Activated T-cell treated with anti-CD3 and anti-CD28 coated beads, Interleukin-2, amount 50 U/mL, for 24 hours (primary cell): ENCODE data around the gene STARD10.
"Not testable (repeated sequence)": the region's sequence is repeated elsewhere in the genome, so short reads cannot be mapped to it uniquely, and the experiment has no call there.

Experiments
- DNase-seq: peaks from one replicate; pipeline ENCODE4 v3.0.0-alpha.2; 2020
- H3K27ac Mint-ChIP-seq: 2 replicates; pipeline ENCODE4 v1.8.0; 2020; ENCODE audit warnings: mild to moderate bottlenecking, mixed read lengths
- H3K27me3 Mint-ChIP-seq: 2 replicates; pipeline ENCODE4 v1.8.0; 2020; ENCODE audit warnings: mixed read lengths
- H3K36me3 Mint-ChIP-seq: 2 replicates; pipeline ENCODE4 v1.8.0; 2020; ENCODE audit warnings: low read depth, mixed read lengths
- H3K4me1 Mint-ChIP-seq: 2 replicates; pipeline ENCODE4 v1.8.0; 2020; ENCODE audit warnings: low read depth, mixed read lengths
- H3K4me3 Mint-ChIP-seq: 2 replicates; pipeline ENCODE4 v1.8.0; 2020; ENCODE audit warnings: mild to moderate bottlenecking, moderate library complexity, mixed read lengths
- H3K9me3 Mint-ChIP-seq: 2 replicates; pipeline ENCODE4 v1.8.0; 2020; ENCODE audit warnings: mixed read lengths

Gene STARD10

DNA sequence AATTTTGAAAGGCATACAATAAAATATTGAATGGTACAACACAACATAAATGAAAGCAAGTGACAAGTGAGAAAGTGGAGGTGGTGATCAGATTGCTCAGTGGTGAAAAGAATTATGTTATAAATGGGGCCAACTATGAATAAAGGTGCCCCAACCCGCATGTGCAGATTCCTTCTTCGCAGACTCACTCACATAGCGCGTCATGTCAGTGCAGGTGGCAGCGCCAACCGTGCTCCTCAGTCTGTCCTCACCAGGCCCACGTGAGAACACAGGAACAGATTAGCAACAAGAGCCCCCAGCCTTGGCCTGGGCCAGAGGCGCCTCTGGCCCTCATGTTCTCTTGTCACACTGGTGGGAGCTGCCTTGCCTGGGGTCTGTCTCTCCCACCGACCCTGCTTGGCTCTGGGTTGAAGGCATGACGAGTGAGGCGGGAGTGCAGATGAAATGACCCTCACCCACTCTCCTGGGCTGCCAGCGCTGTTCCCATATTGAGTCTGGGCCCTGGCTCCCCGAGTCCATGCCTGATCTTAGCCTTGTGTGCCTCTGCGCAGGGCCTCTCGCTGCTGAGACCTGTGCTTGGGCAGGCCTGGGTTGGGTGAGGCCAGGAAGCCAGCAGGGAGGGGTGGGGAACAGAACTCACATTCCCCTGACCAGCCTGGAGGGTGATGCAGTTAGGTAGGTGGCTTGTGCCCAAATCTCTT, 26.7 kb upstream of the STARD10 start:
- H3K4me3 Mint-ChIP-seq, result peak overlapping the region; percentile 8
- no peaks in the 10 kb centered on the region for H3K27me3 Mint-ChIP-seq
- no peak for DNase-seq
- H3K36me3 Mint-ChIP-seq, result peaks cover 84% of the 10 kb centered on the region
- H3K9me3 Mint-ChIP-seq, result no peaks in the 10 kb centered on the region
- peak overlapping the region; percentile 9 for H3K27ac Mint-ChIP-seq
- H3K4me1 Mint-ChIP-seq, result peaks cover 42% of the 10 kb centered on the region

DNA sequence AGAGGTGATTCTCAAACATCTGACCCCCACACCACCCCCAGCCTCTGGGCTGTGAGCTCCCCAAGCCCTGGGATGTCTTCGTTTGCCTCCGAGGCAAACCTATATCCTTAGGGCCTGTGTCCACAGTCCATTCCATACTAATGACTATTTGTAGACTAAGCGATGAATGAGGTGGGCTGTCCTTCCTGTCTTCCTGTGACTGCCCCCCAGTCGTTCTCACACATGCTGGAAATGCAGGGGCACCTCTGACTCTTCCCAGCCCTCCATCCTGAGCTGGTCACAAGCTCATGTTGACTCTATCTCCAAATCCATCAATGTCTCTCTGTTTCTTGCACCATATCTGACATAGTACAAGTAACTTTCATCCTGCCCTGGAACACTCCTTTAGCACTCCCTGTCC, 25.1 kb upstream of the STARD10 start:
- H3K4me1 Mint-ChIP-seq, result peaks cover 42% of the 10 kb centered on the region

DNA sequence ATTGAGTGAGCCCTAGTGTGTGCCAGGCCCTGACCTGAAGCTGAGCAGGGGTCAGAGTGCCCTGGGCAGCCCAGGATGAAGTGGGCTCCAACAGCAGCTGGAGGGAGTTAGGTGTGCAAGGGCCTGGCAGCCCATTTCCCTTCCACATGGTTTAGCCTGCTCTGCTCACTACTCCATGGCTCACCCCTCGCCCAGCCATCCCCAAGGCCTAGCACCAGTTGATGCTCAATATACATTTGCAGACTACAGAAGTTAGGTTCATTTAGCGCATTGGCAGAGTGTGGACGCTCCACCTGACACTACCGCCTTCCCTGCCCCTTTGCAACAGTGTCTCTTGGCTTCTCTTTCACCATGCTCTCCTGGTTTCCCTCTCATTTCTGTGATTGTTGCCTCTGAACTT, 24.1 kb upstream of the STARD10 start:
- H3K4me3 Mint-ChIP-seq, result no peak overlapping the region

More for the DNA sequence above, 25.1 kb upstream of the STARD10 start:
- Mint-ChIP-seq H3K27me3 (no peaks in the 10 kb centered on the region), H3K4me3 (no peak overlapping the region), H3K36me3 (peaks cover 79% of the 10 kb centered on the region), H3K9me3 (no peaks in the 10 kb centered on the region), H3K27ac (peak overlapping the region; percentile 60)
- DNase-seq, result no peak

DNA sequence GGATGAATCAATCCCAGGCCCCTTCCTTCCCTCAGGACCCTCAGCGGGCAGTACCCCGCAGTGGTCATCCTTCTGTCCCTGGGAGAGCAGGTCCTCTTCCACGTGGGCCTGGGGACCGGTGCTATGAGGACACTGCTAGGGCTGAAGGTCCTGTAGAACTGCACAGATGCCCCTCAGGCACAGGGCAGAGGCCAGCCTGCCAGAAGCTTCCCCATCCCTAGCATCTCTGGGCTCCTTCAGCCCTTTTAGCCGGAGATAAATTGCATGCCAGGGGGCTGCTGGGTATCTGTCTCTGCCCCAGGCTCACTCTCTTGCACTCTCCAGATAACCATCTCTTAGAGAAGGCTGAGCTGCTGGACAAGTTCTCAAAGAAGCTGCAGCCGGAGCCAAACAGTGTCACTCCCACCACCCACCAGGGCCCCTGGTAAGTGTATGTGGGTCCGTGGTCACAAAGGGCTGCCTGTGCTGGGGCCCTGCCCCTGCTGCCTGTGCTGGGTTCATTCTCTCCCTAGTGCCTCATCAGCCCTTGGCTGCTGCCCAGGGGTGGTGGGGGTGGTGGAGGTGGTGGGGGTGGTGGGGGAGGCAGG, 22.6 kb upstream of the STARD10 start:
- H3K4me3 Mint-ChIP-seq, result peak overlapping the region; percentile 99
- peaks cover 50% of the 10 kb centered on the region for H3K4me1 Mint-ChIP-seq
- DNase-seq, result no peak
- no peaks in the 10 kb centered on the region for H3K27me3 Mint-ChIP-seq
- H3K27ac Mint-ChIP-seq, result peak overlapping the region; percentile 99
- no peaks in the 10 kb centered on the region for H3K9me3 Mint-ChIP-seq
- peaks cover 83% of the 10 kb centered on the region for H3K36me3 Mint-ChIP-seq

More for the DNA sequence above, 24.1 kb upstream of the STARD10 start:
- no peak for DNase-seq
- Mint-ChIP-seq H3K9me3 (no peaks in the 10 kb centered on the region), H3K27ac (no peak overlapping the region), H3K4me1 (peaks cover 45% of the 10 kb centered on the region), H3K27me3 (no peaks in the 10 kb centered on the region), H3K36me3 (peaks cover 78% of the 10 kb centered on the region)

DNA sequence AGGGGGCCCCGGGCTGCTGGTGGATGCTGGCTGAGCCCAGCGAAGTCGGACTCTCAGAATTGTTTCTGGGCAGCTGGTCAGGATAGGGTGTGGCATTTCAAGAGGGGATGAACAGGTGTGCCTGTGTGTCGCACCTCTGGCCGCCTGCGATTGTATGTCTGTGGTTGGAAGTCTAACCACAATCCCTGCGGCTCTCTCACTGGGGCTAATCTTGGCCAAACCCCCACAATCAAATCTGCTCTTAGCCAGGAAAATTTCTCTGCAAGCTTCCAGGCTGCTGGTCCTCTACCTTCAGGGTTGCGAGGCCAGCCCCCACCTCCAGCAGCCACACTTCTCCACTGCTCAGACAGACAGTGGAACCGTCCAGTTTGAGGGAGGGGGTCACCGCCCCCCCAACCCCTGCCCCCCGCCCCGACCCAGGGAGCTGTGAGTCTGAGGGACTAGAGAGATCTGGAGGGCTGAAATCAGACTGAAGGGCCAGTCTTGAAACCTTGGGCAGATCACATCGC, 21.3 kb upstream of the STARD10 start:
- H3K4me3 Mint-ChIP-seq, result peak overlapping the region; percentile 99
- H3K4me1 Mint-ChIP-seq, result peaks cover 46% of the 10 kb centered on the region
- DNase-seq, result no peak
- H3K27ac Mint-ChIP-seq, result peak overlapping the region; percentile 99
- H3K9me3 Mint-ChIP-seq, result no peaks in the 10 kb centered on the region
- H3K36me3 Mint-ChIP-seq, result peaks cover 84% of the 10 kb centered on the region
- no peaks in the 10 kb centered on the region for H3K27me3 Mint-ChIP-seq

DNA sequence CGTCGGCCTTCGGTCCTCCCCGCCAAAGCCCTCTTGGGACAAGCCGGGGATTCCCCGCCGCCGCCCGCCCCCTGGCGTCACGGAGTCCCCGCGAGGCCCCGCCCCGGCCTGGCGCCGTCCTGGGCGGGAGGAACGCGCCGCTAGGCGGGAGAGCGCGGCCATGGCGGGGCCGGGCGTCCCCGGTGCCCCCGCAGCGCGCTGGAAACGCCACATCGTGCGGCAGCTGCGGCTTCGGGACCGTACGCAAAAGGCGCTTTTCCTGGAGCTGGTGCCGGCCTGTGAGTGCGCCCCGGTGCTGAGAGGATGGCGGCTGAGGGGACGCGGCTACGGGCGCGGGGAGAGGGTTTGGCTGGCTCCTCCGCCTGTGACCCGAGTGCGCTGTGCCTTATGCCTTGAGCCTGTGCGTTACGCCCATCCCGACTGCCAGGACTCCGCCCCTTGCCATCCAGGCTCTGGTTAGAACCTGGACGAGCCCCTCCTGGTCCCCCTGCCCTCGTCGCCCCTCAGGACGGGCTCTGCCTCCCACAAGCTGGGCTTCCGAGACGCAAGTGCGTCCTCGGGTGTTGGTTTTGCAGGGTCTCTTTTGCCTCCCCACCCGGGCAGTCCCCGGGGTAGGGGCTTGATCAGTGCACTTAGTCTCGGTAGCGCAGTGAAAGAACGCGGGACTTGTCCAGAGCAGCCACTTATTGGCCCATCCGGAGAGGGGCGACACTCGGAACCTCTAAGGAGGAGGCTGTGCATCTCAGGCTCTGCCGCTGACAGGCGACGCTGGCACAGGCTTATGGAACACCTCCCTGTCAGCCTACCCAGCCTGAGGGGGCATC, 20.7 kb upstream of the STARD10 start, which contains the start of gene ATG16L2:
Gene ATG16L2 (plus strand): TSS at position 126 of the 824 bp plus-strand sequence. CDS start 35 bp downstream, at position 161.
- H3K36me3 Mint-ChIP-seq, result peaks cover 86% of the 10 kb centered on the region
- no peaks in the 10 kb centered on the region for H3K27me3 Mint-ChIP-seq
- DNase-seq, result no peak
- no peaks in the 10 kb centered on the region for H3K9me3 Mint-ChIP-seq
- peak within 1 kb of the TSS; percentile 100 for H3K4me3 Mint-ChIP-seq
- peaks cover 44% of the 10 kb centered on the region for H3K4me1 Mint-ChIP-seq
- peak within 1 kb of the TSS; percentile 99 for H3K27ac Mint-ChIP-seq

DNA sequence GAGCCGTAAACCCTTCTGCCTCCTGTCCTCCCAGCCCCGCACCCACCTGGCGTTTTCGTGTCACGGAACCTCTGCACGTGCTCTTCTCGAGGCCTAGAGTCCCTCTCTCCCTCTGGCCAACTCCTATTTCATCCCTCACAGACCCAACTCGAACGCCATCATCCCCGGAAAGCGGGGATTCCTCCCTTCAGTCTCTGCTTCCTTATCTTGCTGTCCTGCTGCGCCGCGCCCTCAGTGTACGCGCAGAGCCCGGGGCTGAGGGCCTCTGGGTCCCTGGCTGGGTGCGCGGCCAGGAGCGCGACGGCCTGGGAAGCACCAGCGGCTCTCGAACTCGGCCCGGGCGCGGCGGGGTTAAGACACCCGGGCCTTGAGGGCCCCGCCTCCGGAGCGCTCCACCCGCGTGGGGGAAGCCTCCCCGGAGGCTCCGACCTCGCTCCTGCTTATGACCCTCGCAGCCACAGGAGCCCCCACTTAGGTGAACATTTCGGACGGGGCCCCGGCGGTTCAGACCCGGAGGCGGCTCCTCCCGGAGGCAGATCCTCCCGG, 20.0 kb upstream of the STARD10 start:
- H3K9me3 Mint-ChIP-seq, result no peaks in the 10 kb centered on the region
- peak; percentile 98 for DNase-seq
- H3K36me3 Mint-ChIP-seq, result peaks cover 86% of the 10 kb centered on the region
- peak overlapping the region; percentile 100 for H3K4me3 Mint-ChIP-seq
- peaks cover 40% of the 10 kb centered on the region for H3K4me1 Mint-ChIP-seq
- H3K27ac Mint-ChIP-seq, result peak overlapping the region; percentile 98
- H3K27me3 Mint-ChIP-seq, result no peaks in the 10 kb centered on the region

DNA sequence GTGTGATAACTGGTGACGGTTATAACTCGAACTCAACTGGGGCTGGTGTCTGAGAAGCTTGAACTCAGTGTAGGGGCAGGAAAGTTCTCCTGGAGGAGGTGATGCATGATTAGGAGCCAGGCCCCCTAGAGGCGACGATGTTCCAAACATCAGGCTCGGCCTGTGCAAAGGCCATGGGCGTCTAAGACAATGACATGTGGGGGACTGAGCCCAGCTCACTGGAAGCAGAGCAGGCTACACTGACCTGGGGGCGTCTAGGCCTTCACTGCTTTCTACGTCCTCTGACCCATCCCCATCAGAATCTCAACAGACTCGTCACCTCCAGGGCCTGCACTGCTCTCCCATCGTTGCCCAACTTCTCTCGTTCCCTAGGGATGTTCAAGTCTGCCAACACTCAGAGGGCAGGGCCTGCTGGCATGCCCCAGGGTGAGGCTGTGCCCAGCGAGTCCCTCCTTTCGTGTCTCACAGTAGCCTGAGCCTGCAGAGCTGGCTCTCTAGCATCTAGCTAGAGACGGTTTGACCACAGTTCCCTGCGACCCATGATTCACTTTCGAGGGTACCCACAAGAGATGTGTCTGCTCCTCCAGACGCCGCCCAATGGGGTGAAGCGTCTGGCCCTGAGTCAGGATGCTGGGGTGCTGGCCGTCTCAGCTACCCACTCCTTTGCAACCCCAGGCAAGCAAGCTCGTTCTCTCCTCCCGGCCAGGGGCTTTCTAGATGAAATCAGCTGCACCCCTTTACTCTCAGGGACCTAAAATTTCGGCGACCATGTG, 19.3 kb upstream of the STARD10 start:
- peaks cover 39% of the 10 kb centered on the region for H3K4me1 Mint-ChIP-seq
- no peaks in the 10 kb centered on the region for H3K9me3 Mint-ChIP-seq
- peak; percentile 80 for DNase-seq
- peaks cover 86% of the 10 kb centered on the region for H3K36me3 Mint-ChIP-seq
- H3K27me3 Mint-ChIP-seq, result no peaks in the 10 kb centered on the region
- H3K4me3 Mint-ChIP-seq, result peak overlapping the region; percentile 100
- H3K27ac Mint-ChIP-seq, result peak overlapping the region; percentile 98

DNA sequence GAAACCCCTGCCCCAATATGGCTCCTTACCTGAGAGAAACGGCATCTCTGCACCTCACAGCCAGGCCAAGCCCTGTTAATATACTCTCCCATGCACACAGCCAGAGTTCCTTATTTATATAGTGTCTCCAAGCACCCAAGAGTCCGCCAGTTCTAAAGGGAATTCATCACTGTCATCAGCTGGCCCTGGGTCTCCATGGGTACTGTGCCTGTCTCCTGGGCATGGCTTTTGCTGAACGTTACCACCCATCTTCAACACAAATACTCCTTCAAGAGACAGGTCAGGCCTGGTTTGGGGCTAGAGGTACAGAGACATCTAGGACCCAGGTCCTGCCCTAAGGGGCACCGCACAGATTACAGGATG, 18.7 kb upstream of the STARD10 start:
- H3K4me3 Mint-ChIP-seq, result peak overlapping the region; percentile 100
- H3K27me3 Mint-ChIP-seq, result no peaks in the 10 kb centered on the region
- peaks cover 86% of the 10 kb centered on the region for H3K36me3 Mint-ChIP-seq
- H3K9me3 Mint-ChIP-seq, result no peaks in the 10 kb centered on the region
- H3K27ac Mint-ChIP-seq, result peak overlapping the region; percentile 98
- H3K4me1 Mint-ChIP-seq, result peaks cover 38% of the 10 kb centered on the region
- no peak for DNase-seq

DNA sequence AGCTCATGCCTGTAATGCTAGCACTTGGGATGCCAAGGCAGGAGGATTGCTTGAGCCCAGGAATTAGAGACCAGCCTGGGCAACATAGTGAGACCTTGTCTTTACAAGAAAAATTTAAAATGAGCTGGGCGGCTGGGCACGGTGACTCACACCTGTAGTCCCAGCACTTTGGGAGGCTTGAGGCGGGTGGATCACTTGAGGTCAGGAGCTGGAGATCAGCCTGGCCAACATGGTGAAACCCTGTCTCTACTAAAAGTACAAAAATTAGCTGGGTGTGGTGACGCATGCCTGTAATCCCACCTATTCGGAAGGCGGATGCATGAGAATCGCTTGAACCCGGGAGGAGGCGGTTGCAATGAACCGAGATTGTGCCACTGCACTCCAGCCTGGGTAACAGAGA, 17.8 kb upstream of the STARD10 start:
- not testable (repeated sequence) for H3K27me3 Mint-ChIP-seq, DNase-seq, H3K9me3 Mint-ChIP-seq
- H3K4me1 Mint-ChIP-seq, result peaks cover 32% of the 10 kb centered on the region
- H3K4me3 Mint-ChIP-seq, result peak overlapping the region; percentile 100
- peak overlapping the region; percentile 66 for H3K27ac Mint-ChIP-seq
- H3K36me3 Mint-ChIP-seq, result peaks cover 78% of the 10 kb centered on the region

DNA sequence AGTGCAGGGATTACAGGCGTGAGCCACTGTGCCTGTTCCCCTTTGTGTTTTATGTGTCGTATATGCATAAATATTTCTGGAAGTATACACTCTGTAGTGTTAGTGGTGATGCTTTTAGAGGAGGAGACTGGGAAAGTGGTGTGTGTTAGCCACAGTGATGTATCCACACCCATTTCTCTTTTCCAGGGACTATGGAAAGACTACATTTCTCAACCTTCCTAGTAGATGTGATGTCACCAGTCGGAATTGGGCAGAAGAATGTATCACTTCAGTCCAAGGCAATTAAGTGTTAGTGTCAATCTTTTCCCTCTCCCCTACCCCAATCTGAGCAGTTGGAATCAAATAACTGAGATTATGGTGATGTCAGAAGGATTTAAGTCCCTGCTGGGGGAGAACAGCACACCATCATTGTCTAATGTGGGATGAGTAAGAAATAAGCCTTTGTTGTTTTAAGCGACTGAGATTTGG, 14.5 kb upstream of the STARD10 start:
- no peak overlapping the region for H3K27ac Mint-ChIP-seq
- no peaks in the 10 kb centered on the region for H3K9me3 Mint-ChIP-seq
- peaks cover 24% of the 10 kb centered on the region for H3K4me1 Mint-ChIP-seq
- DNase-seq, result no peak
- H3K4me3 Mint-ChIP-seq, result no peak overlapping the region
- H3K27me3 Mint-ChIP-seq, result no peaks in the 10 kb centered on the region
- H3K36me3 Mint-ChIP-seq, result peaks cover 59% of the 10 kb centered on the region

DNA sequence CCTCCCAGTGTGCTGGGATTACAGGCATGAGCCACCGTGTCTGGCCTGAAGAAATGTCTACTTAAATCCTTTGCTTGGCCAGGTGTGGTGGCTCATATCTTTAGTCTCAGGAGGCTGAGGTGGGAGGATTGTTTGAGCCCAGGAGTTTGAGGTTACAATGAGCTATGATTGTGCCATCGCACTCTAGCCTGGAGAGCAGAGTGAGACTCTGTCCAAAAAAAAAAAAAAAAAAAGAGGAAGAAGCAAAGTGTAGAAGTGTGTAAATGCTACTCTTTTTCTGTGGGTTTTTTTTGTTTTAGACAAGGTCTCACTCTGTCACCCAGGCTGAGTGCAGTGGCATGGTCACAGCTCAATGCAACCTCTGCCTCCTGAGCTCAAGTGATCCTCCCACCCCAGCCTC, 13.9 kb upstream of the STARD10 start:
- peaks cover 53% of the 10 kb centered on the region for H3K36me3 Mint-ChIP-seq
- H3K4me3 Mint-ChIP-seq, result no peak overlapping the region
- no peak for DNase-seq
- H3K4me1 Mint-ChIP-seq, result peaks cover 20% of the 10 kb centered on the region
- no peaks in the 10 kb centered on the region for H3K27me3 Mint-ChIP-seq
- H3K27ac Mint-ChIP-seq, result no peak overlapping the region
- H3K9me3 Mint-ChIP-seq, result no peaks in the 10 kb centered on the region

DNA sequence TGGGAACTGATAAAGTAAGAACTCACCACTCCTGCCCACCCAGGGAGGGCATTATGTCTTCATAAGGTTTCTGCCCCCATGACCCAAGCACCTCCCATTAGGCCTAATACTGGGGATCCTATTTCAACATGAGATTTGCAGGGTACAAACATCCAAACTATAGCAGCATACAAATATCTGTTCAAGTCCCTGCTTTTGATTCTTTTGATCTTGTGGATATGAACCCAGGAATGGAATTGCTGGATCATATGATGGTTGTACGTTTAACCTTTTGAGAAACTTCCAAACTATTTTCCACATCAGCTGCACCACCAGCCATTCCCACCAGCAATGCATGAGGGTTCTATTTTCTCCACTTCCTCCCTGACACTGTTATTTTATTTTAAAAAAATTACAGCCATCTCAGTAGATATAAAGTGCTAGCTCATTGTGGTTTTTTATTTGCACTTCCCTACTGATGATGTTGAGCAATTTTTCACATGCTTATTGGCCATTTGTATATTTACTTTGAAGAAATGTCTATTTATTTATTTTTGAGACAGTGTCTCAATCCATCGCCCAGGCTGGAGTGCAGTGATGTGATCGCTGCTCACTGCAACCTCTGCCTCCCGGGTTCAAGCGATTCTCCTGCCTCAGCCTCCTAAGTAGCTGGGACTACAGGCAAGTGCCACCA, 13.3 kb upstream of the STARD10 start:
- no peak overlapping the region for H3K27ac Mint-ChIP-seq
- H3K4me1 Mint-ChIP-seq, result peaks cover 16% of the 10 kb centered on the region
- no peaks in the 10 kb centered on the region for H3K27me3 Mint-ChIP-seq
- H3K9me3 Mint-ChIP-seq, result no peaks in the 10 kb centered on the region
- H3K4me3 Mint-ChIP-seq, result no peak overlapping the region
- H3K36me3 Mint-ChIP-seq, result peaks cover 52% of the 10 kb centered on the region
- no peak for DNase-seq
